Subcutaneous abdominal adipose tissue (tissue), 5 donors: ENCODE results near the gene RXRG.

Experiments
- H3K27ac ChIP-seq: one replicate; pipeline ENCODE4 v1.7.0; 2013; ENCODE audit warnings: low read depth, mild to moderate bottlenecking, inconsistent platforms, low read length, moderate library complexity
- H3K27me3 ChIP-seq, 5 donors: one replicate each; pipeline ENCODE4 v1.7.0; 2013; ENCODE audit warnings: low read length in 5 of 5, inconsistent platforms in 1 of 5; ENCODE audit not compliant: control insufficient read depth in 5 of 5, insufficient read depth in 4 of 5
- H3K36me3 ChIP-seq, 5 donors: one replicate each; pipeline ENCODE4 v1.7.0; 2013; ENCODE audit warnings: low read length in 5 of 5; ENCODE audit not compliant: control insufficient read depth in 5 of 5, insufficient read depth in 5 of 5
- H3K4me1 ChIP-seq, 5 donors: one replicate each; pipeline ENCODE4 v1.7.0; 2013; ENCODE audit warnings: low read length in 5 of 5, mild to moderate bottlenecking in 3 of 5, moderate library complexity in 1 of 5; ENCODE audit not compliant: control insufficient read depth in 5 of 5, insufficient read depth in 5 of 5
- H3K4me3 ChIP-seq, 5 donors: one replicate each; pipeline ENCODE4 v1.7.0; 2013; ENCODE audit warnings: low read length in 5 of 5, low read depth in 1 of 5
- H3K9ac ChIP-seq, 5 donors: one replicate each; pipeline ENCODE4 v1.7.0; 2013; ENCODE audit warnings: low read length in 5 of 5, mild to moderate bottlenecking in 4 of 5, moderate library complexity in 3 of 5
- H3K9me3 ChIP-seq, 5 donors: one replicate each; pipeline ENCODE4 v1.7.0; 2013; ENCODE audit warnings: low read length in 5 of 5; ENCODE audit not compliant: control insufficient read depth in 5 of 5
- donor health status: healthy.
- donor health status: healthy.
- donor health status: healthy.
- donor health status: healthy.
- donor health status: healthy.

The RXRG gene

DNA sequence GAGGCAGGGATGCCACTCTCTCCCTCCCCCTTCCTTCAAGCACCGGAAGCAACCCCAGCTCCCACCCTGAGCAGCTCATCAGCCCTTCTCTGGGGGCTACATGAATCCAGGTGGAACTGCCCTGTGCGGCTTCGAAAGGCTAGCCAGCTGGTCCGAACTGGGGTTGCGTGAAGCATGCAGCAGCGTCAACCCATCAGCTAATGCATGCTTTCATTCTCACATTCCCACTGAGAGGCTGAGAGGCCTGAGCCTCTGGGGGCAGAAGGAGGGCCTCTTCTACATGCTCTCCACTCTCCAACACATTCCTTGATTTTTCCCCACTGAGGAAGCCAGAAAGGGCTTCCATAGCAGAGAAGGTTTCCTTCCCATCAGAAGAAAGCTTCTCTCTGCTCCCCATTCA lies 5.6 kb downstream of the RXRG start:
- Histone ChIP-seq H3K36me3 (no peaks in the 10 kb centered on the region), H3K4me1 (peaks cover 0 to 13% (median 11%) of the 10 kb centered on the region in 5 donors), H3K27ac (no peak overlapping the region), H3K9ac (no peak overlapping the region), H3K9me3 (no peaks in the 10 kb centered on the region), H3K4me3 (no peak overlapping the region), H3K27me3 (peaks cover 0 to 5% (median 0%) of the 10 kb centered on the region in 5 donors)

DNA sequence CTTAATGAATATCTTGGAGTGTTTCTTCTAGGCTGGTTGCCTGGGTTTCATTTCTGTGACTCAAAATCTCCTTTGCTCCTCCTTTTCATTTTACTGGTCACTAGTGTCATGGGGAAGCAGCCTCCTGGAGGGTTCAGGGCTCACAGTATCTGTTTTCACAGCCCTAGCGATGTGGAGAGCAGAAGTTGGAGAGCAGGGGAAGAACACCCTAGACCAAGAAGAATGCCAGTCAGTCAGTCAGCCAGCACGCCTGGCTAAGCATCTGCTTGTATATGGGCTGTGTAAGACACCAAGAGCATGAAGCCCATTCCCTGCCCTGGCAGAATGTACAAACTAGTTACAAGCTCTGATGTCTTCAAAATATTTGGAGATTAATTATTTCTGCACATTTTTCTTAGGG lies 7.9 kb downstream of the RXRG start:
- Histone ChIP-seq H3K27ac (no peak overlapping the region), H3K36me3 (no peaks in the 10 kb centered on the region), H3K9me3 (no peaks in the 10 kb centered on the region), H3K27me3 (peaks cover 0 to 3% (median 0%) of the 10 kb centered on the region in 5 donors), H3K4me1 (no peaks in the 10 kb centered on the region), H3K9ac (no peak overlapping the region), H3K4me3 (no peak overlapping the region)

DNA sequence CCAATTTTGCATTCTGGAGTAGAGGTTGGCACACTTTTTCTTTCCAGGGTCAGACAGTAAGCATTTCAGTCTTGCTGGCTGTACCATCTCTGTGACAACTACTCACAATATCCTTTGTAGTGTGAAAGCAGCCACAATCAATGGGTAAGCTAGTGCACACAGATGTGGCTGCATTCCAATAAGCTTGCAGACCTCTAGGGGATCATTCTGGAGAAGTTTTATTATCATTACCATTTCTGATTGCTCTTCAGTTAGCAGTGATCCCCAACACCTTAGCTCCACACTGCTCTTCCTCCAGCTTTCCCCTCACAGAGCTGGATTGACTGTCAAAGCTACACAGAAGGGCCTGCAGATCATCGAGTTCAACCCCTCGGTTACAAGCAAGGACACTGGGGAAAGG lies 9.1 kb downstream of the RXRG start:
- no peak overlapping the region for H3K4me3 ChIP-seq
- H3K36me3 ChIP-seq: no peaks in the 10 kb centered on the region
- H3K9ac ChIP-seq: no peak overlapping the region
- H3K9me3 ChIP-seq: no peaks in the 10 kb centered on the region
- H3K4me1 ChIP-seq: no peaks in the 10 kb centered on the region
- no peak overlapping the region for H3K27ac ChIP-seq
- H3K27me3 ChIP-seq: peaks cover 0 to 3% (median 0%) of the 10 kb centered on the region in 5 donors

DNA sequence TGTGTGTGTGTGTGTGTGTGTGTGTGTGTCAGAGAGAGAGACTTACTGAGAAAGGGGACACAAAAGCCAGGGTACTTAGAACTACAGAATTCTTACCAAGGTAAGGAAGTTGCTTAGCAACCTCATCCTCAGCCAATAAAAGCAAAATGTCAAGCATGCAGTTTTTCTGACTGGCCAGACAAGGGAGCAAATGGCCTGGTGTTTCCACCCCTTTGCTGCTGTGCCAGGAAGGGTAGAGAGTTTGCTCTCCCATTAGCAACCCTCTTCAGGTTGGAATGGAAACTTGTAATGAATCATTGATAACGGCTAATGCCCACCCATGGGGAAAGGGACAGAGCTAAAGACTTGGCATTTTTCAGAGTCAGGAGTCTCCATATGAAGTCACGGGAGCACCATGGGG lies 10.6 kb downstream of the RXRG start:
- H3K4me3 ChIP-seq: no peak overlapping the region
- no peaks in the 10 kb centered on the region for H3K4me1 ChIP-seq
- H3K27me3 ChIP-seq: peaks cover 0 to under 1% (median 0%) of the 10 kb centered on the region in 5 donors
- no peaks in the 10 kb centered on the region for H3K36me3 ChIP-seq
- no peak overlapping the region for H3K9ac ChIP-seq
- no peaks in the 10 kb centered on the region for H3K9me3 ChIP-seq
- H3K27ac ChIP-seq: no peak overlapping the region

DNA sequence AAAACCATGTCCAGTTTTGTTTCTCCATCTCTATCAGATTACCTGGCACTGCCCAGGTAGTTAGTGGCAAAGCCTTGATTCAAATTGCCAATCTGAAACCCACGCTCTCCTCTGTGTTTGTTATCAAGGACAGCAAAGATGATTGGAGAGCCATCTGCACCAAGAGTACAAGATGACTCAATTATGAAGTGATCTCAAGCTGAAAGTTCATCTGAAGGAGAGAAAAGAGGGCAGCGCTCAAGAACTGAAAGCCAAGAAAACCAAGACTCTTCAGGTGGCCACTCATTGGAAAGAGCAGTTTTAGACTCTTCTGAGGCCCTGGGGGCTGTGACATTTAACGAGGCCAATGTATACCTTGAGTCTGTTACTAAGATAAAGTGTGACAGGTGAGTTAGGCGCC lies 13.8 kb downstream of the RXRG start:
- peaks cover 0 to 3% (median 0%) of the 10 kb centered on the region in 5 donors for H3K9me3 ChIP-seq
- H3K36me3 ChIP-seq: no peaks in the 10 kb centered on the region
- H3K9ac ChIP-seq: no peak overlapping the region
- H3K4me3 ChIP-seq: no peak overlapping the region
- H3K27ac ChIP-seq: no peak overlapping the region
- peaks cover 0 to 2% (median 0%) of the 10 kb centered on the region in 5 donors for H3K27me3 ChIP-seq
- peaks cover 0 to 3% (median 1%) of the 10 kb centered on the region in 5 donors for H3K4me1 ChIP-seq

DNA sequence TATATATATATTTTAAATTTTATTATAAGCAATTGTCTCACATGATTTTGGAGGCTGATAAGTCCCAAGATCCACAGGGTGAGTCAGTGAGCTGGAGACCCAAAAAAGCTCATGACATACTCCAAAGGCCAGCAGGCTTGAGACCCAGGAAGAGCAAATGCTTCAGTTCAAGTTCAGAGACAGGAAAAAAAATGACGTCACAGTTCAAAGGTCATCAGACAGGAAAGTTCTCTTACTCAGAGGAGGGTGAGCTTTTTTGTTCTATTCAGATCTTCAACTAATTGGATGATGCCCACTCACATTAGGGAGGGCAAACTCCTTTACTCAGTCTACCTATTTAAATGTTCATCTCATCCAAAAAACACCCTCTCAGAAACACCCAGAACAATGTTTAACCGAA lies 18.2 kb downstream of the RXRG start:
- Histone ChIP-seq H3K4me3 (no peak overlapping the region), H3K4me1 (peaks cover 6 to 41% (median 33%) of the 10 kb centered on the region in 5 donors), H3K27ac (no peak overlapping the region), H3K9me3 (peaks cover 0 to 3% (median 0%) of the 10 kb centered on the region in 5 donors), H3K9ac (no peak overlapping the region), H3K27me3 (peaks cover 0 to 2% (median 0%) of the 10 kb centered on the region in 5 donors), H3K36me3 (no peaks in the 10 kb centered on the region)

DNA sequence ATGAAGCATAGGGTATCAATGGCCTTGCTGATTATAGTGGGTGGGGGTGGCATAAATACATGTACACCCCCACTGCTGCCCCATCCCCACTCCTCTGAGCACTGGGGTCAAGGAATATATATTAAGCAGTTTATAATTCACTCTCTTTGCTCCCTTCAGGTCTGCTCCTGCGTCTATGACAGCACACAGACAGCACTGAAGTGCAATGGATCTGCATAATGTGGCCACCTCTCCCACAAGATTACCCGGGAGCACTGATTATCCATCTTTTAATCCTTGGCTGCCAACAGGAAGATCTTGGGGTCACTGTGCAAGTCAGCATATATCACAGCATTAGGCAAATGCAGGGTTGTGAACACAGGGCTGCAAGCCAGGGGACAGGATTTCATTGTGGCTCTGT lies 19.3 kb downstream of the RXRG start:
- Histone ChIP-seq H3K4me3 (no peak overlapping the region), H3K36me3 (no peaks in the 10 kb centered on the region), H3K27me3 (peaks cover 0 to 2% (median 0%) of the 10 kb centered on the region in 5 donors), H3K27ac (peak overlapping the region; percentile 78), H3K9ac (no peak overlapping the region), H3K9me3 (peaks cover 0 to 3% (median 0%) of the 10 kb centered on the region in 5 donors), H3K4me1 (peaks cover 6 to 41% (median 36%) of the 10 kb centered on the region in 5 donors)

DNA sequence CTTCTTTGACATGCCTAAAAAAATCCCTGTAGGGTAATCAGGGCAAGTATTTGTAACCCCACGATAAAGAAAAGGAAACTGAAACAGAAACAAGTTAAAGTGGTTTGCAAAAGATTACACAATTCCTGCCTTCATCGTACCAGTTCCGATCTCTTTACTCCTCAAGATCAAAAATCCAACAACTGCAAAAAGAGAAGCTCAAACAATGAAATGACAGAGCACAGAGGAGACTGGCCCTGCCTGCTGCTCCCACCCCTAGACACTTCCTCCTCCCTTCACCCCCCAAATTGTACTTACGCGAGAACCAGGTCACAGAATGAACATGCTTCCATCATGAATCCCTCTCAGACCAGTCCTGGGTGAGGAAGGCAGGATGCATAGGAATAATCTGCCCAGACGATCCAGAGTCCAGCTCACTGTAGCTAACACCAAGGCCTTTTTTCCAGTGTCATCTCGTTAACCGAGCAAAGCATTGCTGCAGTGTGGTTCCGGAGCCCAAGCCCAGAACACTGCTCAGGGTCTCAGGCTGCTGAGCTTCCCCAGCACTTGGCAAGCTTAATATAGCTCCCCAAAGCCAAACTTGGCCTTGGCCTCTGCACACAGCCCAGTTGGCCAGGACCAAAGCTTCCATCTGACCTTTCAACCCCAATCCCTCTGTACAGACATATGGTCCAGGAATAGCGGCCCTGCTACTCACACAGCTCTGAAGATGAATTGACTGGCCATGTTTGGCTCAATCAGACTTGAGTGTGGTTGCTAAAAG lies 20.3 kb downstream of the RXRG start:
- H3K36me3 ChIP-seq: no peaks in the 10 kb centered on the region
- H3K9ac ChIP-seq: peak overlapping the region; percentile 43 to 59 (median 49)
- H3K27ac ChIP-seq: peak overlapping the region; percentile 78
- peaks cover 0 to 3% (median 0%) of the 10 kb centered on the region in 5 donors for H3K9me3 ChIP-seq
- H3K4me1 ChIP-seq: peaks cover 6 to 46% (median 38%) of the 10 kb centered on the region in 5 donors
- H3K27me3 ChIP-seq: peaks cover 0 to 2% (median 0%) of the 10 kb centered on the region in 5 donors
- peak overlapping the region; percentile 47 to 75 (median 62) for H3K4me3 ChIP-seq

DNA sequence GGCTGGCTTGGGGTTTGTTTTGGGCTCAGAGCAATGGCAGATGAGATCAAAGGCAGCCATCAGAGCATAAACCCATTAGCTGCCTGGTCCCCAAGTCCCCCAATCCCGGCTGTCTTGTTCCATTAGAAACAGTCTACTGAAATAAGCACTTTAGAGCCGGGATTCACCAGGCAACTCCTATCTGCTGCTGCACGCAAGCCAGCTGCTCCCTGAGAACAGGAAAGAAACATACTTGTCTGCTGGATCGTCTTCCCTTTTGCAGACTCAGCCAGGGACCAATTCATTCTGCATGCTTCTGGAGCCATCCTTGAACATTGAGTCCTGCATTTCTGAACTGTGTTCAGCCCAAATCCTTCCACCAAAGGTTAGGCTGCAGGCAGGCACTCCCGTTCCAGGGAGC lies 21.8 kb downstream of the RXRG start:
- H3K4me3 ChIP-seq: peak overlapping the region in 2 of 5 donors; percentile 9 to 19
- H3K36me3 ChIP-seq: no peaks in the 10 kb centered on the region
- H3K9me3 ChIP-seq: peaks cover 0 to 3% (median 0%) of the 10 kb centered on the region in 5 donors
- no peak overlapping the region for H3K27ac ChIP-seq
- no peaks in the 10 kb centered on the region for H3K27me3 ChIP-seq
- H3K9ac ChIP-seq: no peak overlapping the region
- H3K4me1 ChIP-seq: peaks cover 6 to 47% (median 38%) of the 10 kb centered on the region in 5 donors

DNA sequence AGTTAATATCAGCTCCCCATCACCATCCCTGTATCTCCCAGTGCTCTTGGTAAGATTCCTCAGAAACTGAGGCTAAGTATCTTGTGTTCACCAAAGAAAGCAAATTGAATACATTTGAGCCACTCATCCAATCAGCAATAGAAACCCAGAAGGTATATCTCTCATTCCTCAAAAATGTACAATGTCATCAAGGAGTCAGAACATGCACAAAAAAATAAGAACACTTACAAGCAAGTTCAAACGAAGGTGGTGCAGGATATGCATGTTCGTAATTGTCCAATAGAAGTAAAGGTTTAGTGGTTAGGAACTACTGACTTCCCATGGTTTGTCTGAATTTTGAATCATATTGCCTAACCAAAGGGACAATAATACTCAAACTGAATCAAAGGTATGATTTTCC lies 24.3 kb downstream of the RXRG start:
- H3K27me3 ChIP-seq: no peaks in the 10 kb centered on the region
- H3K4me3 ChIP-seq: no peak overlapping the region
- no peak overlapping the region for H3K27ac ChIP-seq
- H3K36me3 ChIP-seq: peaks cover 0 to 2% (median 0%) of the 10 kb centered on the region in 5 donors
- H3K9ac ChIP-seq: no peak overlapping the region
- H3K9me3 ChIP-seq: no peaks in the 10 kb centered on the region
- peaks cover 6 to 40% (median 33%) of the 10 kb centered on the region in 5 donors for H3K4me1 ChIP-seq
